ENCODE measurements around the gene PRRX2.

DNA sequence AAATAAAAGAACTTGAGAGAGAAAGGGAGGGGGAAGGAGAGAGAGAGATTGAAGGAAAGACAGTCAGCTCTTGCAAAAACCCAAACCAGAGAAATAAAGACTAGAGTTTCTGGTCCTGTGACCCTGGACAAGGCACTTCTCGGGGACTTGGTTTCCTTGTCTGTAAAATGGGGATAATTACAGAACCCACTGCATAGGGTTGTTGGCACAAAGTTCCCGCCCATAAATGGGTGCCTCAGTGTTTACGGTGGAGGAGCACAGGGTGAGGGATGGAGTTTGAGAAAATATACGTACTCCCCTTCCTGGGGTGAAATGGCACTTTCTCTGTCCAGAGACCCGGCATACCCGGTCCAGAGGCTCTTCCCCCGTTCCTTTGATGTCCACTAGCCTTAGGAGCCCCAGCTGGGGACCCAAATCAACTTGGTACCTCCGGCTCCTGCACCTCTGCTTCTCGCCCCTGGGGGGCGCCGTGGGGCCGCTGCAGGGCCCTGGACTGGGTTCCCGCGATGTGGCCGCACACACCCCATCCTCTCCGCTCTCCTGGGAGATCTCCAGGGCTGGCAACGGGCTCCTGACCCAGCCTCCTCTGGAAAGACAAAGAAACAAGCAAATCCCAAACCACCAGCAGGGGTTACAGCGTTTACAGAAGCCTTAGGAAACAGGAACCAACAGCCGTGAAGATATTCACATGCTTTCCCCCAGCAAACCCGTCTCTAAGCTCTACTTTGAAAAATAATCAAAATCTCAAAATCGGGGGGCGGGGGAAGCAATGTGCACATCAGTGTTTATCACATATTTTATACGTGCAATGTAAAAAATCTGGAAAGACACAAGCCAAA, 61.1 kb downstream of the PRRX2 start:
- TF ChIP-seq, protein P1, sequence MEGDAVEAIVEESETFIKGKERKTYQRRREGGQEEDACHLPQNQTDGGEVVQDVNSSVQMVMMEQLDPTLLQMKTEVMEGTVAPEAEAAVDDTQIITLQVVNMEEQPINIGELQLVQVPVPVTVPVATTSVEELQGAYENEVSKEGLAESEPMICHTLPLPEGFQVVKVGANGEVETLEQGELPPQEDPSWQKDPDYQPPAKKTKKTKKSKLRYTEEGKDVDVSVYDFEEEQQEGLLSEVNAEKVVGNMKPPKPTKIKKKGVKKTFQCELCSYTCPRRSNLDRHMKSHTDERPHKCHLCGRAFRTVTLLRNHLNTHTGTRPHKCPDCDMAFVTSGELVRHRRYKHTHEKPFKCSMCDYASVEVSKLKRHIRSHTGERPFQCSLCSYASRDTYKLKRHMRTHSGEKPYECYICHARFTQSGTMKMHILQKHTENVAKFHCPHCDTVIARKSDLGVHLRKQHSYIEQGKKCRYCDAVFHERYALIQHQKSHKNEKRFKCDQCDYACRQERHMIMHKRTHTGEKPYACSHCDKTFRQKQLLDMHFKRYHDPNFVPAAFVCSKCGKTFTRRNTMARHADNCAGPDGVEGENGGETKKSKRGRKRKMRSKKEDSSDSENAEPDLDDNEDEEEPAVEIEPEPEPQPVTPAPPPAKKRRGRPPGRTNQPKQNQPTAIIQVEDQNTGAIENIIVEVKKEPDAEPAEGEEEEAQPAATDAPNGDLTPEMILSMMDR (IDR thresholded peaks at IDR 0.05; ENCODE audit: low read length), result peak; percentile 88
- no peak for TF ChIP-seq EZH2 (IDR thresholded peaks at IDR 0.05; ENCODE audit: borderline replicate concordance, low read length)

Measured in OCI-LY1 (cell line).